ENCODE data around the gene MAPK8.
"Not testable (repeated sequence)": the region's sequence is repeated elsewhere in the genome, so short reads cannot be mapped to it uniquely, and the experiment has no call there.

Gene MAPK8

DNA sequence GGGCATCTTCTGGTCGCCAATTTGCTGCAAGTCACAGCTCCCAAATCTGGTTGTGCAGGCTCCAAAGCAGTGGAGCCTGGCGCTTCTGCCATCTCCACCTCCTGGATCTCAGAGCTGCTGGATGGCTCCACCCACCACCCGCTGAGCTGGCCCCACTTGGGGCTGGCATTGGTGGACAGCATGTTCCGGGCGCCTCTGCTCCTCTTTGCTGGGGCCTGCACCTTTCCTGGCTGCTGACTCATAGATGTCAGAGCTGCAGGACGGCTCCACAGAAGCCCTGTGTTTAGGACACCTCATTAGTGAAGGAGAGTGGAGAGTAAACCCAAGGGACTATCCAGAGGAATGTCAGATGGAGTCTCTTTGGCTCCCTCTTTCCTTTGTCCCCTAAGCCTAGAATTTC is 27.4 kb downstream of the MAPK8 start:
- Histone ChIP-seq H3K4me3 (ENCODE audit: low read depth, low read length) (no peak overlapping the region), H3K27ac (ENCODE audit: low read depth, low read length) (no peak overlapping the region), H2AFZ (ENCODE audit: low read length, unreplicated experiment) (no peak overlapping the region), H3K36me3 (ENCODE audit: insufficient read depth, low read length) (no peaks in the 10 kb centered on the region; the same call in 1 of the 2 replicates), H3K27me3 (ENCODE audit: insufficient read depth, low read length) (no peaks in the 10 kb centered on the region), H3K4me1 (ENCODE audit: control insufficient read depth, insufficient read depth, low read length, unreplicated experiment) (no peaks in the 10 kb centered on the region), H3K79me2 (ENCODE audit: control insufficient read depth, insufficient read depth, low read length, unreplicated experiment) (peaks cover 7% of the 10 kb centered on the region)

DNA sequence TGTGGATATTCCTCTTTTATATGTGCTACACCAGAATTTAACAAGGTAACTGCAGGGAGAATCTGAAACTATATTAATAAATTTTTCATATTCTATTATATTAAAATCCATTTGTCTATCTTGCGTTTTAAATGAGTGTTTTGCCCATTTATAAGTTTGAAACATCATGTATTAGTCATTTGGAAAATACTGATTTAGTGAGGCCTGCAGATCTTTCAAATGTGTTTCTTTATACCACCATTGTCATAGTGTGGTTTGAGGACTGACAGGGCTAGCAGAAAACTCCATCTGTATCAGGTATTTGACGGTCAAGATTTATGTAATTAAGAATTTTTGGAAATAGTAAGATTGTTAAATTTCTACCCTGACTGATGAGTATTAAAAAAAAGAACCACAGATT is 29.3 kb downstream of the MAPK8 start:
- Histone ChIP-seq H3K27me3 (ENCODE audit: insufficient read depth, low read length) (no peaks in the 10 kb centered on the region), H3K79me2 (ENCODE audit: control insufficient read depth, insufficient read depth, low read length, unreplicated experiment) (peaks cover 7% of the 10 kb centered on the region), H3K4me1 (ENCODE audit: control insufficient read depth, insufficient read depth, low read length, unreplicated experiment) (no peaks in the 10 kb centered on the region), H3K27ac (ENCODE audit: low read depth, low read length) (no peak overlapping the region), H3K36me3 (ENCODE audit: insufficient read depth, low read length) (no peaks in the 10 kb centered on the region; the same call in 1 of the 2 replicates), H3K4me3 (ENCODE audit: low read depth, low read length) (no peak overlapping the region), H2AFZ (ENCODE audit: low read length, unreplicated experiment) (no peak overlapping the region)

DNA sequence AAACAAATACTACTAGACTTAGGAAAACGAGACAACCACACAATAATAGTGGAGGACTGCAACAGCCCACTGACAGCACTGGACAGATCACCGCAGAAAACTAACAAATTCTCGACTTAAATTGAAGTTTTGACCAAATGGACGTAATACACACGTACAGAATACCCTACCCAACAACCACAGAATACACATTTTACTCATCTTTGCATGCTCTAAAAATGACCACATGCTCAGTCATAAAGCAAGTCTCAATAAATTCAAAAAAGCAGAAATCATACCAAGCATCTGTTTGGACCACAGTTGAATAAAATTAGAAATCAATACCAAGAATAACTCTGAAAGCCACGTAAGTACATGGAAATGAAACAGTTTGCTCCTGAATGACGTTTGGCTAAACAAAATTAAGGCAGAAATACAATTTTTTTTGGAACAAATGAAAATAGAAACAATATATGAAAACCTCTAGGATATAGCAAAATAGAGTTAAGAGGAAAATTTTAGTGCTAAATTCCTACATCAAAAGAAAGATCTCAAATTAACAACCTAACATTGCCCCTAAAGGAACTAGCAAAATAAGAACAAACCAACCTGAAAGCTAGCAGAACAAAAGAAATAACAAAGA is 30.6 kb downstream of the MAPK8 start:
- no peak overlapping the region for H3K4me3 ChIP-seq (ENCODE audit: low read depth, low read length)
- H3K27ac ChIP-seq (ENCODE audit: low read depth, low read length) = no peak overlapping the region
- no peak overlapping the region for H2AFZ ChIP-seq (ENCODE audit: low read length, unreplicated experiment)
- no peaks in the 10 kb centered on the region; the same call in 1 of the 2 replicates for H3K36me3 ChIP-seq (ENCODE audit: insufficient read depth, low read length)
- no peaks in the 10 kb centered on the region for H3K4me1 ChIP-seq (ENCODE audit: control insufficient read depth, insufficient read depth, low read length, unreplicated experiment)
- H3K79me2 ChIP-seq (ENCODE audit: control insufficient read depth, insufficient read depth, low read length, unreplicated experiment) = peaks cover 7% of the 10 kb centered on the region
- H3K27me3 ChIP-seq (ENCODE audit: insufficient read depth, low read length) = no peaks in the 10 kb centered on the region

DNA sequence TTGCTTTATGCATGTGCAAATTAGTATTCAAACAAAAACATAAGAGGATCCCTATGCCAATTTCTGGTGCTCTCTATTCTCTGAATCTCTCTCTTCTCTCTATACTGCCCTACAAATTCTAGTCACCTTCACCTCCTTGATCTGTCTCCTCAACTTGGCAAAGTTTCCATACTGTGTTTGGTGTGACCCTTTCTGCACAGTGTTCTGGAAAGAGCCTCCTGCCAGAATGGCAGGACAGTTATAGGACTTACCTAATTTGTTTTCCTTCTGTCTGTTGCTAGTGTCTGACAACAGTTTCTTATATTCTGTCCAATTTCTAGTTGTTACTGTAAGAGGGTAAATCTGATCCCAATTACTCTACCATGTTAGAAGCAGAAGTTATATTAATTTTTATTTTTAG is 34.3 kb downstream of the MAPK8 start:
- Histone ChIP-seq H3K79me2 (ENCODE audit: control insufficient read depth, insufficient read depth, low read length, unreplicated experiment) (peaks cover 3% of the 10 kb centered on the region), H3K27me3 (ENCODE audit: insufficient read depth, low read length) (no peaks in the 10 kb centered on the region), H3K36me3 (ENCODE audit: insufficient read depth, low read length) (no peaks in the 10 kb centered on the region), H3K27ac (ENCODE audit: low read depth, low read length) (no peak overlapping the region), H3K4me1 (ENCODE audit: control insufficient read depth, insufficient read depth, low read length, unreplicated experiment) (no peaks in the 10 kb centered on the region), H3K4me3 (ENCODE audit: low read depth, low read length) (no peak overlapping the region), H2AFZ (ENCODE audit: low read length, unreplicated experiment) (no peak overlapping the region)

DNA sequence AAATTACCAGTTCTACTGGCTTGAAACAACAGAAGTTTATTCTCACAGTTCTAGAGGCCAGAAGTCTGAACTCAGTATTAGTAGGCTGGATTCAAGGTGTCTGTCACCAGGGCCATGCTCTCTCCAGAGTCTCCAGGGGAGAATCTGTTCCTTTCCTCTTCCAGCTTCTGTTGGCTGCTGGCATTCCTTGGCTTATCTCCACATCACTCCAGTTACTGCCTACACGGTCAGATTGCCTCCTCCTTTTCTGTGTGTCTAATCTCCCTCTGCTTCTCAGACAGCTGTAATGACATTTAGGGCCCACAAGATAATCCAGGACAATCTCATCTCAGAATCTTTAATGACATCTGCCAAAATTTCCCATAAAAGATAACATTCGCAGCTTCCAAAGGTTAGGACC is 36.6 kb downstream of the MAPK8 start:
- Histone ChIP-seq H3K4me3 (ENCODE audit: low read depth, low read length) (no peak overlapping the region), H3K27ac (ENCODE audit: low read depth, low read length) (no peak overlapping the region), H2AFZ (ENCODE audit: low read length, unreplicated experiment) (no peak overlapping the region)

DNA sequence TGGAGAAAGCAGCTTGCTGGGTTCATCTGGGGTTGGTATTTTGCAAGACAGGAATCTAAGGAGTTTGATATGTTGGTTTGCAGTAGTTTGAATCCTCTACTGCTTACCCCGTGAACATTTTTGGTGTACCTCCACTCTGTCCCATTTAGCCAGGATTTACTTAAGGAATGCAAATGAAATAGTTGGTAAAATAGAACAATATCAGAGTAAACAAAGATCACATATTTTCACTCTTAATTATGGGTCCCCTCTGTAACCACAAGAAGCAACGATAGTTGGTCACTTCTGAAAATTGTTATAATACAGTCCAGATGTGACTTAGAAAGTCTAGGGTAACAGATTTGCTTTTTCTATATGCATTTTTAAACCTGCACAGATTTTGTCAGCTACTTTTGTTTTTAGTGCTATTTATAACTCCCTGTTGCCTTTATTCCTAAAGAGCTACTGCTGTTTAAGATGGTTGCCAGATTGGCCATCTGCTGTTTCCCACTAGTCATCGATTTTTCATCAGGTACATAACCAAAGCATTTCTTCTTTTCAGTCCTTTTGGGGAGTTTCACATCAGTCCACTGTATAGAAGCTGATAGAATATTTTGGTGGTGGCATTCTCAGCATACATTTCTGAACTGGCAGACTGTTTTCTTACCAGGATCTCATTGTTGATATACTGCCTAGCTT is 37.6 kb downstream of the MAPK8 start:
- Histone ChIP-seq H3K27me3 (ENCODE audit: insufficient read depth, low read length) (no peaks in the 10 kb centered on the region), H3K27ac (ENCODE audit: low read depth, low read length) (no peak overlapping the region), H3K4me3 (ENCODE audit: low read depth, low read length) (no peak overlapping the region), H3K79me2 (ENCODE audit: control insufficient read depth, insufficient read depth, low read length, unreplicated experiment) (peaks cover 3% of the 10 kb centered on the region), H2AFZ (ENCODE audit: low read length, unreplicated experiment) (no peak overlapping the region), H3K36me3 (ENCODE audit: insufficient read depth, low read length) (no peaks in the 10 kb centered on the region), H3K4me1 (ENCODE audit: control insufficient read depth, insufficient read depth, low read length, unreplicated experiment) (no peaks in the 10 kb centered on the region)

More for the DNA sequence above, 36.6 kb downstream of the MAPK8 start:
- Histone ChIP-seq H3K79me2 (ENCODE audit: control insufficient read depth, insufficient read depth, low read length, unreplicated experiment) (peaks cover 3% of the 10 kb centered on the region), H3K4me1 (ENCODE audit: control insufficient read depth, insufficient read depth, low read length, unreplicated experiment) (no peaks in the 10 kb centered on the region), H3K27me3 (ENCODE audit: insufficient read depth, low read length) (no peaks in the 10 kb centered on the region), H3K36me3 (ENCODE audit: insufficient read depth, low read length) (no peaks in the 10 kb centered on the region)

DNA sequence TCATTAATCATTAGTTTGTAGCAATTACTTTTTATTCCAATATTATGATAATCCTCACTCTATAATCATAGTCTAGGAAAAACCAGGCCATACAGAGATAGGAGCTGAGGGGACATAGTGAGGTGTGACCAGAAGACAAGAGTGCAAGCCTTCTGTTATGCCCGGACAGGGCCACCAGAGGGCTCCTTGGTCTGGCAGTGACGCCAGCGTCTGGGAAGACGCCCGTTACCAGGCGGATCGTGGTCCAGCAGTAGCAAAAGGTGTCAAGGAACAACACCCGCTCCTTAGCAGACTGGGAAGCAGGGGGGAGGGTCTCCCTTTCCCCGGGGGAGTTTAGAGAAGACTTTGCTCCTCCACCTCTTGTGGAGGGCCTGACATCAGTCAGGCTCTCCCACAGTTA is 39.8 kb downstream of the MAPK8 start:
- not testable (repeated sequence) for H3K27ac ChIP-seq (ENCODE audit: low read depth, low read length); H3K4me1 ChIP-seq (ENCODE audit: control insufficient read depth, insufficient read depth, low read length, unreplicated experiment); H3K27me3 ChIP-seq (ENCODE audit: insufficient read depth, low read length); H3K79me2 ChIP-seq (ENCODE audit: control insufficient read depth, insufficient read depth, low read length, unreplicated experiment); H3K36me3 ChIP-seq (ENCODE audit: insufficient read depth, low read length); H3K4me3 ChIP-seq (ENCODE audit: low read depth, low read length); H2AFZ ChIP-seq (ENCODE audit: low read length, unreplicated experiment)

GRCh38 chr10:48347539-48347938 is 41.1 kb downstream of the MAPK8 start:
- H3K36me3 ChIP-seq (ENCODE audit: insufficient read depth, low read length); H3K4me1 ChIP-seq (ENCODE audit: control insufficient read depth, insufficient read depth, low read length, unreplicated experiment); H3K79me2 ChIP-seq (ENCODE audit: control insufficient read depth, insufficient read depth, low read length, unreplicated experiment); H3K4me3 ChIP-seq (ENCODE audit: low read depth, low read length); H3K27ac ChIP-seq (ENCODE audit: low read depth, low read length); H2AFZ ChIP-seq (ENCODE audit: low read length, unreplicated experiment); H3K27me3 ChIP-seq (ENCODE audit: insufficient read depth, low read length): not testable (repeated sequence)

DNA sequence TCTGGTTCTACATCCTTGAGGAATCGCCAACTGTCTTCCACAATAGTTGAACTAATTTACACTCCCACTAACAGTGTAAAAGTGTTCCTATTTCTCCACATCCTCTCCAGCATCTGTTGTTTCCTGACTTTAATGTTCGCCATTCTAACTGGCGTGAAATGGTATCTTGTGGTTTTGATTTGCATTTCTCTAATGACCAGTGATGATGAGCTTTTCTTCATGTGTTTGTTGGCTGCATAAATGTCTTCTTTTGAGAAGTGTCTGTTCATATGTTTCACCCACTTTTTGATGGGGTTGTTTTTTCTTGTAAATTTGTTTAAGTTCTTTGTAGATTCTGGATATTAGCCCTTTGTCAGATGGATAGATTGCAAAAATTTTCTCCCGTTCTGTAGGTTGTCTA is 41.5 kb downstream of the MAPK8 start:
- H3K27me3 ChIP-seq (ENCODE audit: insufficient read depth, low read length); H3K79me2 ChIP-seq (ENCODE audit: control insufficient read depth, insufficient read depth, low read length, unreplicated experiment); H3K36me3 ChIP-seq (ENCODE audit: insufficient read depth, low read length); H2AFZ ChIP-seq (ENCODE audit: low read length, unreplicated experiment); H3K4me3 ChIP-seq (ENCODE audit: low read depth, low read length); H3K27ac ChIP-seq (ENCODE audit: low read depth, low read length); H3K4me1 ChIP-seq (ENCODE audit: control insufficient read depth, insufficient read depth, low read length, unreplicated experiment): not testable (repeated sequence)

- no peak overlapping the region for H2AFZ ChIP-seq (ENCODE audit: low read length, unreplicated experiment)
- H3K4me3 ChIP-seq (ENCODE audit: low read depth, low read length) = no peak overlapping the region
- no peaks in the 10 kb centered on the region for H3K4me1 ChIP-seq (ENCODE audit: control insufficient read depth, insufficient read depth, low read length, unreplicated experiment)
- peaks cover 13% of the 10 kb centered on the region for H3K79me2 ChIP-seq (ENCODE audit: control insufficient read depth, insufficient read depth, low read length, unreplicated experiment)
- no peak overlapping the region for H3K27ac ChIP-seq (ENCODE audit: low read depth, low read length)
- H3K36me3 ChIP-seq (ENCODE audit: insufficient read depth, low read length) = no peaks in the 10 kb centered on the region
- H3K27me3 ChIP-seq (ENCODE audit: insufficient read depth, low read length) = no peaks in the 10 kb centered on the region
Measured at GRCh38 chr10:48353246-48353645, 46.8 kb downstream of the MAPK8 start.

DNA sequence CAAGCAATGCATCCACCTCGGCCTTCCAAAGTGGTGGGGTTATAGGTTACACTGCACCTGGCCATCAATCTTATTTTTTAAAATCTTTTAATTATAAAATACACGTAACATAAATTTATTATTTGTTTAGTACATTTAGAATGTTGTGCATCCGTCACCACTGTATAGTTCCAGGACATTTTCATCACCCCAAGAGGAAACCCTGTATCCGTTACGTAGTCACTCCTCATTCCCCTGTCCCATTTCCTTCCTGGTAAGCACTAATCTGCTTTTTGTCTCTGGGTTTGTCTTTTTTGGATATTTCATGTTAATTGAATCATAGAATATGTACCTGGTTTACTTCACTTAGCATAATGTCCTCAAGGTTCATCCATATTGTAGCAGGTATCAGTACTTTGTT is 51.2 kb downstream of the MAPK8 start:
- Histone ChIP-seq H3K79me2 (ENCODE audit: control insufficient read depth, insufficient read depth, low read length, unreplicated experiment) (peaks cover 33% of the 10 kb centered on the region), H3K36me3 (ENCODE audit: insufficient read depth, low read length) (no peaks in the 10 kb centered on the region), H3K27ac (ENCODE audit: low read depth, low read length) (no peak overlapping the region), H3K4me3 (ENCODE audit: low read depth, low read length) (no peak overlapping the region), H3K27me3 (ENCODE audit: insufficient read depth, low read length) (no peaks in the 10 kb centered on the region), H2AFZ (ENCODE audit: low read length, unreplicated experiment) (no peak overlapping the region), H3K4me1 (ENCODE audit: control insufficient read depth, insufficient read depth, low read length, unreplicated experiment) (no peaks in the 10 kb centered on the region)
